Activated CD4-positive, alpha-beta T cell treated with anti-CD3 and anti-CD28 coated beads, Interleukin-10, Interleukin-2, amounts not matched to agents 100 ng/mL and 50 ng/mL, durations not matched to agents 16 hours and 8 hours (primary cell): Measurements from ENCODE around the gene SLCO1A2.

Experiments
- DNase-seq: peaks from one replicate; pipeline ENCODE4 v3.0.0-alpha.2; 2020

SLCO1A2 gene

GRCh38 chr12:21328578-21328977 is 6.1 kb downstream of the SLCO1A2 start:
- DNase-seq: no peak

- no peak for DNase-seq
Measured at GRCh38 chr12:21324551-21324950, 10.2 kb downstream of the SLCO1A2 start.

- no peak for DNase-seq
Measured at GRCh38 chr12:21323736-21324135, 11.0 kb downstream of the SLCO1A2 start.

GRCh38 chr12:21308785-21309184 is 25.9 kb downstream of the SLCO1A2 start:
- DNase-seq: no peak

- no peak for DNase-seq
Measured at GRCh38 chr12:21305661-21306060, 29.1 kb downstream of the SLCO1A2 start.

- no peak for DNase-seq
Measured at GRCh38 chr12:21300632-21301031, 34.1 kb downstream of the SLCO1A2 start.

- peak; percentile 13 for DNase-seq
Measured at GRCh38 chr12:21296751-21297406, 37.8 kb downstream of the SLCO1A2 start.

GRCh38 chr12:21296348-21296747 is 38.4 kb downstream of the SLCO1A2 start:
- no peak for DNase-seq

GRCh38 chr12:21294176-21294575 is 40.5 kb downstream of the SLCO1A2 start:
- no peak for DNase-seq

GRCh38 chr12:21292111-21292510 is 42.6 kb downstream of the SLCO1A2 start:
- DNase-seq: no peak

- DNase-seq: no peak
Measured at GRCh38 chr12:21289698-21290097, 45.0 kb downstream of the SLCO1A2 start.

GRCh38 chr12:21276826-21277225 is 57.9 kb downstream of the SLCO1A2 start:
- DNase-seq: no peak

- DNase-seq: no peak
Measured at GRCh38 chr12:21265932-21266331, 68.8 kb downstream of the SLCO1A2 start.

- no peak for DNase-seq
Measured at GRCh38 chr12:21264232-21264631, 70.5 kb downstream of the SLCO1A2 start.

- no peak for DNase-seq
Measured at GRCh38 chr12:21257172-21257571, 77.5 kb downstream of the SLCO1A2 start.

- DNase-seq: no peak
Measured at GRCh38 chr12:21252070-21252469, 82.6 kb downstream of the SLCO1A2 start.

GRCh38 chr12:21248679-21249078 is 86.0 kb downstream of the SLCO1A2 start:
- DNase-seq: peak; percentile 7

GRCh38 chr12:21239866-21240265 is 94.9 kb downstream of the SLCO1A2 start:
- DNase-seq: no peak

- DNase-seq: no peak
Measured at GRCh38 chr12:21234395-21234794, 100.3 kb downstream of the SLCO1A2 start.

GRCh38 chr12:21223930-21224329 is 110.8 kb downstream of the SLCO1A2 start:
- DNase-seq: no peak

GRCh38 chr12:21221778-21222177 is 112.9 kb downstream of the SLCO1A2 start:
- no peak for DNase-seq

GRCh38 chr12:21221072-21221471 is 113.6 kb downstream of the SLCO1A2 start:
- no peak for DNase-seq

- DNase-seq: no peak
Measured at GRCh38 chr12:21220266-21220665, 114.5 kb downstream of the SLCO1A2 start.

- no peak for DNase-seq
Measured at GRCh38 chr12:21219206-21219605, 115.5 kb downstream of the SLCO1A2 start.
